ENCODE measurements around the gene LTF.

DNA sequence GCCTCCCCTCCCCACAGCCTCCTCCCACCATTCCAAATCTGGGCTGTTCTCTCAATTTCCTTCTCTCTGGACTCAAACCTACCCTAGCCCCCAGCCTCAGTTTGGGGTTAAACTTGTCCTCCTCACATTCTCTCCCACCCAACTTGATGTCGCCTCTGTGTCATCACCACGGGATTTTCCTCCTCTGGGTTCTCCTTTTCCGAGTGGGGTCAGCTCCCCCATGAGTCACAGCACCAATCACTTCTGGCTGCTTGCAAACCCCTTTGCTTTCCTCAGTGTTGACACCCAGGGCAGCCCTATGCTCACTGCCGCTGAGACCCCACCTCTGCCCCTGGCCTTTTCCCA lies 58.3 kb downstream of the LTF start:
- TF ChIP-seq EZH2 (IDR thresholded peaks at IDR 0.05; ENCODE audit: borderline replicate concordance, control insufficient read depth, low read depth, low read length) (no peak), MYB (IDR thresholded peaks at IDR 0.05; ENCODE audit: borderline replicate concordance, low read depth, low read length) (no peak), ZNF384 (IDR thresholded peaks at IDR 0.05; ENCODE audit: borderline replicate concordance, low read depth, low read length) (no peak)

All from GM12878 (cell line).